Umbilical cord (tissue), 2 donors: ENCODE results near the gene GBF1. TPM values are rescaled to one million over a fixed set of nuclear protein-coding genes. Genes with fewer than 3 reads are reported as not detected.

Experiments used
- DNase-seq: peaks from one replicate; pipeline ENCODE4 v3.0.0-alpha.2; 2015; ENCODE audit warnings: low spot score
- total RNA-seq: library from RNA; depleted of rRNA; stranded (reverse); fragments of >200 nt; gene quantifications from one replicate; pipeline ENCODE4 v1.2.3, GENCODE V29; 2014; ENCODE audit warnings: low replicate concordance; ENCODE audit not compliant: insufficient read depth

GBF1 gene
- total RNA-seq, 1 donor from 2014 or later, result 17.1 TPM

DNA sequence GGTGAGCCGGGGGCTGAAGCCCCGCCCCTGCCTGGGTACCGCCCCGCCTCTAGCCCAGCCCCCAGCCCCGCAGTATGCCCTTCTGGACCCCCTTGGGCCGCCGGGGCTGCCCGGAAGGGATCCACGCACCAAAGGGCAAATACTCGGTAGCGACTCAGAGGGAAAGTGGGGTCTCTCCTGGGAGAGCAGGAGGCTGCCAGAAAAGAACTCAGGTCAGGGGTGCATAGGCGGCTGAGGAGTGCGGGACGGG lies 176.1 kb downstream of the GBF1 start:
- no peak for DNase-seq

- DNase-seq, result no peak
Observed at GRCh38 chr10:102421757-102422512, 176.6 kb downstream of the GBF1 start.

GRCh38 chr10:102422545-102423129 lies 177.3 kb downstream of the GBF1 start:
- DNase-seq, result peak; percentile 63

DNA sequence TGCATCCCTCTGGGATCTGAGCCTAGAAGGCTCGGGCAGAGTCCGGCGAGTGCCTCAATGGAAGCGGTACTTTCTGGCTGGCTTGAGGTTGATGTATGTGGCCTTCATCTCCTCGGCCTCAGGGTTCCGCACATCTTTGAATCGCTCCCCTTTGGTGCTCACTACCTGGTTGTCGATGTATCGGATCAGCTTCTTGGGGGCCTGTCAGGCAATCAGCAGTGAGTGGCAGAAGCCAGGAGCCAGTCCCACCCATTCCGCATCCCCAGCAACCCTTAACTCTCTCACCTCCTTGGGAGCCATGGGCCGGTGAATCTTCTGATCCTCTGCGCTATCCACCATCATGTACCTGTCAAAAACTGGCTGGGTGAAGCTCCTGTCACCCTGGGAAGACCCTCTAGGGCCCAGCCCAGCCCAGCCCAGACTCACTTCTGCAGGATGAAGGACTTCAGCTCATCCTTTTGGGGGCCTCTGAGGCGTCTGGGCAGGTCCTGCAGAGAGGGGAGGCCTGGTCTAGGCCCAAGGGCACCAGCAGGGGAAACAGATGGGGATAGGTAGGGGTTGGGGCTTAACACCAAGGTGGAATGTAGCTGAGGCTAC lies 178.1 kb downstream of the GBF1 start:
- no peak for DNase-seq

- DNase-seq, result no peak
Observed at GRCh38 chr10:102424145-102424544, 178.8 kb downstream of the GBF1 start.

DNA sequence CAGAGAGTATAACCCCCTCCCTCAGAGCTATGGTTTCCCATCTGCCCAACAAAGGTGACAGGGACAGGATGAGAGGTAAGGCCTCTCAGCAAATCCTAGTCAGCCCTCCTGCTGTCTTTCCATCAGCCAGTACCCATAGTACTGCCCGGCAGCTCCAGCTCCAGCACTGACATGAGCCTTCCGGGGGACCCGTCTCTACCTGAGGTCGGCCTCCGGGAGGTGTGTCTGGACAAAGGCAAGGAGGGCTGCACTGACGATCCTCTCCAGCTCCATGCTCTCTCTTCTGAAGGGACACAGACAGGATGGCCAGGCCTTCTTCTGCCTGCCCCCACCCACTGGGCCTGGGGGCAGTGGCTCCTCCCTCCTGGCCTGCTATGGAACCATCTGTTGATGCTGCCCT lies 179.6 kb downstream of the GBF1 start:
- no peak for DNase-seq

- no peak for DNase-seq
Observed at GRCh38 chr10:102425444-102425843, 180.1 kb downstream of the GBF1 start.

- no peak for DNase-seq
Observed at GRCh38 chr10:102426803-102427287, 181.5 kb downstream of the GBF1 start.

DNA sequence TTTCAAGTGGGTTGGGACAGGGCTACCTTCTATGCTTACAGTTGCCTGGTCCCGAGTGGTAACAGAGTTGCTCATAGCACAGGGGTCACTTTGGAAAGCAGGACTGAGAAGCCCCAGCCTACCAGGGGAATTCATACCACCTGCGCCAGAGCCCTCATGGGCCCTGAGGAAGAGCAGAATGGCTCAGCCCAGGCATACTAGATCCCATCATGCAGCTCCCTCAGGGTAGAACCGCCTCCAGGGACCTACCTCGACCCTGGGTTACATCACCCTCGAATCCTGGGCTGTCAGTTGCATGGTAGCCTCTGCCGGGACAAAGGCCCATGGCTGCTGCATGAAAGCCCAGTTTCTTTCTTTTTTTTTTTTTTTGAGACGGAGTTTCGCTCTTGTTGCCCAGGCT lies 184.1 kb downstream of the GBF1 start:
- DNase-seq, result no peak

GRCh38 chr10:102431452-102432124 lies 186.3 kb downstream of the GBF1 start:
- peak; percentile 30 for DNase-seq

Other genes with a start within 250 kb of the GBF1 start
- 9.1 TPM for gene ARMH3, start 189.4 kb upstream of the GBF1 start, total RNA-seq
- 14.9 TPM for gene HPS6, start 180.2 kb upstream of the GBF1 start, total RNA-seq
- gene LDB1, start 125.2 kb upstream of the GBF1 start, total RNA-seq, result 38.0 TPM
- gene PPRC1, start 112.5 kb upstream of the GBF1 start, total RNA-seq, result 13.2 TPM
- gene NOLC1, start 93.1 kb upstream of the GBF1 start, total RNA-seq, result 13.7 TPM
- not detected for gene ELOVL3, start 19.2 kb upstream of the GBF1 start, total RNA-seq
- not detected for gene PITX3, start 4.0 kb upstream of the GBF1 start, total RNA-seq
- 13.5 TPM for gene NFKB2, start 150.2 kb downstream of the GBF1 start, total RNA-seq
- gene PSD, start 173.3 kb downstream of the GBF1 start, total RNA-seq, result 11.6 TPM
- 20.2 TPM for gene FBXL15, start 175.3 kb downstream of the GBF1 start, total RNA-seq
- 22.9 TPM for gene CUEDC2, start 187.0 kb downstream of the GBF1 start, total RNA-seq
- gene C10orf95, start 206.0 kb downstream of the GBF1 start, total RNA-seq, result not detected